SH-SY5Y (cell line): ENCODE measurements around the gene BCL11A.

Experiments
- GATA2 ChIP-seq: IDR thresholded peaks from 2 replicates; pipeline ENCODE4 v1.6.1; 2011; ENCODE audit warnings: mild to moderate bottlenecking, low read depth, low read length
- GATA3 ChIP-seq: IDR thresholded peaks from 2 replicates; pipeline ENCODE4 v1.6.1; 2011; ENCODE audit warnings: low read depth, mild to moderate bottlenecking, low read length, moderate library complexity

GRCh38 chr2:60498127-60498815 is 55.2 kb downstream of the BCL11A start:
- TF ChIP-seq GATA2 (no peak), GATA3 (no peak)
